AG10803 (cell line): ENCODE results near the gene TENT4B.

Source experiments
- DNase-seq: peaks from one replicate; pipeline ENCODE4 v3.0.0; 2010; ENCODE audit warnings: low read depth
- H3K4me3 ChIP-seq: 2 replicates; pipeline ENCODE4 v1.5.1; 2011; ENCODE audit warnings: mild to moderate bottlenecking, low read length, control low read depth
- TF ChIP-seq, protein P1 (sequence below): conservative IDR thresholded peaks from 2 replicates; pipeline ENCODE4 v1.5.1; 2011; ENCODE audit warnings: mild to moderate bottlenecking, low read length, control low read depth, inconsistent platforms

TENT4B gene

DNA sequence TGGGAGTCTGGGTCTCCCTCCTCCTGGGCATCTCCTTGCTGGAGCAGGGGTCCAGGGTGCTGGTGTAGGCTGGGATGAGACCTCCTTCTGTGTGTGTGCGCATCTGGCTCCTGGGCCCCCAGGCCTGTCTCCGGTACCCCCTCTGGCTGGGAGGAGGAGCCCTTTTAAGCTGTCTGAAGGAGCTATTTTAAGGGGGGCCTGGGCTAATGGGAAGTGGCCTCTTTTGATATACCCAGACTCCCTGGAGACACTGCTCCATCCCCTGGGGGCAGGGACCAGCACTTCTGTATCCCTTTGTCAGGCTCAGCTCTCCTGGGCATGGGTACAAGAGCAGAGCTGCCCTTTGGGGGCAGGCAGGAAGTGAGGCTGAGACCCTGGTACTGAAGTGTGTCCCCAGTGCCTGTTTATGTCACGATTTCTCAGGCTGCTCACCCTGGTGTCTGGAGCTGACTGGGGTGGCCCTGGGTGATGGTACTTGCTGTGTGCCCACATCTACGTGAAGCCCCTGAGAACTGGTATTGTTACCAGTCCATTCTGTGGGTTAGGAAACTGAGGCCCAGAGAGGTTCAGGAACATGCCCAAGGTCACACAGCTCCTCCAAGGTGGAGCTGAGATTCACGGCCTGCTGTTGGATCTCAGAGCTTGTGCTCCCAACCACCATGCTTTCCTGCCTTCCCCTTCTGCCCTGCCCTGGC lies 119.7 kb downstream of the TENT4B start:
- H3K4me3 ChIP-seq, result no peak overlapping the region
- no peak for DNase-seq
- TF ChIP-seq, protein P1, sequence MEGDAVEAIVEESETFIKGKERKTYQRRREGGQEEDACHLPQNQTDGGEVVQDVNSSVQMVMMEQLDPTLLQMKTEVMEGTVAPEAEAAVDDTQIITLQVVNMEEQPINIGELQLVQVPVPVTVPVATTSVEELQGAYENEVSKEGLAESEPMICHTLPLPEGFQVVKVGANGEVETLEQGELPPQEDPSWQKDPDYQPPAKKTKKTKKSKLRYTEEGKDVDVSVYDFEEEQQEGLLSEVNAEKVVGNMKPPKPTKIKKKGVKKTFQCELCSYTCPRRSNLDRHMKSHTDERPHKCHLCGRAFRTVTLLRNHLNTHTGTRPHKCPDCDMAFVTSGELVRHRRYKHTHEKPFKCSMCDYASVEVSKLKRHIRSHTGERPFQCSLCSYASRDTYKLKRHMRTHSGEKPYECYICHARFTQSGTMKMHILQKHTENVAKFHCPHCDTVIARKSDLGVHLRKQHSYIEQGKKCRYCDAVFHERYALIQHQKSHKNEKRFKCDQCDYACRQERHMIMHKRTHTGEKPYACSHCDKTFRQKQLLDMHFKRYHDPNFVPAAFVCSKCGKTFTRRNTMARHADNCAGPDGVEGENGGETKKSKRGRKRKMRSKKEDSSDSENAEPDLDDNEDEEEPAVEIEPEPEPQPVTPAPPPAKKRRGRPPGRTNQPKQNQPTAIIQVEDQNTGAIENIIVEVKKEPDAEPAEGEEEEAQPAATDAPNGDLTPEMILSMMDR, result no peak

DNA sequence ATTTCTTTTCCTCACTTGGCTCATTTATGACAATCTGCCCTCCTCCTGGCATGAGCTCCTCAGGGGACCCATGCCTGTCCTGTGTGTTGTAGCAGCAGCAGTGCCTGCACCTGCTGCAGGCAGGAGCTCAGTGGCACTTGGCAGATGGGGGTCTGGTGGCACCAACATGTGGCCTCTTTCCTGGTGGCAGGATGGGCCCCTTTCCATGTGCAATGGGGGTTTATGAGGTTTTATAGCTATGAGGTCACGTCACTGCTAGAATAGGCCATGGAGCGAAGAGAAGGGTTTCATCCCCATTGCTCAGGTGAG lies 120.2 kb downstream of the TENT4B start:
- DNase-seq, result no peak
- TF ChIP-seq, protein P1, result no peak

DNA sequence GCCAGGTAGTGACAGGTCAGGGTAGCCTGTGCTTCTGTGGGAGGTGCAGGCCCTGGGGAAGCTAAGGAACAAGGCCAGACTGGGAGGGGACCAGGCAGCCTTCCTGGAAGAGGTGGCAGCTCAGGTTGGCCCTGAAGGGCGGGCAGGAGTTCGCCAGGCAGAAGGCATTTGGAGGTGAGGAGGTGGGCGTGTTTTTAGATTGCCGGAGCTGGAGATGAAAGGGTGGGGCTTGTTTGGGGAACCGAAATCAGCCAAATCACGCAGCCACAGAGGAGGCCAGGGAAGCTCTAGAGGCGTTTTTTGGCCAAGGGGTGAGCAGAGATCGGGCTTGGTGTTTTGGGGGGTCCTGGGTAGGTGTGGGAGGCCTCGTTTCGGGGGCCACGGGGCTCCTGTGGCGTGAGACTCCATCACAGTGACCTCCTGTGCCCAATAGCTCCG lies 120.8 kb downstream of the TENT4B start:
- DNase-seq, result no peak
- H3K4me3 ChIP-seq, result no peak overlapping the region
- TF ChIP-seq, protein P1, result no peak

More for the DNA sequence above, 120.2 kb downstream of the TENT4B start:
- H3K4me3 ChIP-seq, result no peak overlapping the region

DNA sequence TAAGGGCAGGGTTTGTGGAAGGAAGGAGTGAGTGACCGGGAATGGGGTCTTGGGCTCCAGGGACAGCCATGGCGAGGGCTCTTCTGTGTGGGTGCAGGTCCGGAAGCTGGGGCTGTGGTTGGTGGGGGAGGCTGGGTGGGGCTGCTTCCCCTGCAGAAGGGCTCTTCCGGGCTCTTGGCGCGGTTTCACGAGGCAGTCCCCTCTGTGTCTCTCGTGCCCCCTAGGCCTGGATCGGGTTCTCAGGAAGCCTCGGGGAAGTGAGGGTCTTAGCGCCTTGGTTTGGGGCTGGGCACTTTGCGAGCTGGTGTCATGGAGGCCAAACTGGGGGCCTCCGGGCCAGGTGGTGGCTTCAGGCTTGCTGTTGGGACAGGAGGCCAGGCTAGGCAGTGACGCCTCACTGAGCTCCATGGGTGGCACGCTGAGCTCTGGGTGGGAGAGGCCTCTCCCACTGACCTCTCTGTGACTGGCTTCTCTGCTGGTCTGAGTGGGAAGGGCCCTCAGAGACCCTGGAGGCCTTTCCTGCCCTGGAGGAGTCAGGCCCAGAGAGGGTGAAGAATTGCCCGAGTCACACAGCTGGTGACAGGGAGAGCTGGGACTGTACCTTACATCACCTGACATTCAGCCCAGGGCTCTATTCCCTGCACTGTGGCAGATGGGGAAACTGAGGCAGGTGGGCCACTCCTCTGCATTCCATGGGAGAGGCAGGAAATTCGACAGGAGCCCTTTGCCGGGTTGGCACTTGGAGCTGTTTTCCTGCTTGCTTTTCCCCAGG lies 121.4 kb downstream of the TENT4B start:
- TF ChIP-seq, protein P1, result no peak
- DNase-seq, result no peak
- no peak overlapping the region for H3K4me3 ChIP-seq

DNA sequence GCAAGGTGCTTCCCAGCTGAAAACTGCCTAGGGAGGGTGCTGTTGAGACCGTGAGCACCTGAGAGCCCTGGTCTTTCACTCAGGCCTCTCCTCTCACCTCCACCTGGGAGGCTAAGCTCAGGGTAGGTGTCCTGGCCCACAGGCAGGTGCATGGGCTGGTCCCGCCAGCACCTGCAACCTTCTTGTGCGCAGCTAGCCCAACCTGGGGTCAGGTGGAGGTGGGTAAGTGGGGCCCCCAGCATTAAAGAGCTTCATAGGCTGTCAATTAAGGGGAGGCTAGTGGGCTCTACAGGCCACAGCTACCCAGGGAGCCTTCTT lies 122.0 kb downstream of the TENT4B start:
- no peak overlapping the region for H3K4me3 ChIP-seq
- TF ChIP-seq, protein P1, result no peak

DNA sequence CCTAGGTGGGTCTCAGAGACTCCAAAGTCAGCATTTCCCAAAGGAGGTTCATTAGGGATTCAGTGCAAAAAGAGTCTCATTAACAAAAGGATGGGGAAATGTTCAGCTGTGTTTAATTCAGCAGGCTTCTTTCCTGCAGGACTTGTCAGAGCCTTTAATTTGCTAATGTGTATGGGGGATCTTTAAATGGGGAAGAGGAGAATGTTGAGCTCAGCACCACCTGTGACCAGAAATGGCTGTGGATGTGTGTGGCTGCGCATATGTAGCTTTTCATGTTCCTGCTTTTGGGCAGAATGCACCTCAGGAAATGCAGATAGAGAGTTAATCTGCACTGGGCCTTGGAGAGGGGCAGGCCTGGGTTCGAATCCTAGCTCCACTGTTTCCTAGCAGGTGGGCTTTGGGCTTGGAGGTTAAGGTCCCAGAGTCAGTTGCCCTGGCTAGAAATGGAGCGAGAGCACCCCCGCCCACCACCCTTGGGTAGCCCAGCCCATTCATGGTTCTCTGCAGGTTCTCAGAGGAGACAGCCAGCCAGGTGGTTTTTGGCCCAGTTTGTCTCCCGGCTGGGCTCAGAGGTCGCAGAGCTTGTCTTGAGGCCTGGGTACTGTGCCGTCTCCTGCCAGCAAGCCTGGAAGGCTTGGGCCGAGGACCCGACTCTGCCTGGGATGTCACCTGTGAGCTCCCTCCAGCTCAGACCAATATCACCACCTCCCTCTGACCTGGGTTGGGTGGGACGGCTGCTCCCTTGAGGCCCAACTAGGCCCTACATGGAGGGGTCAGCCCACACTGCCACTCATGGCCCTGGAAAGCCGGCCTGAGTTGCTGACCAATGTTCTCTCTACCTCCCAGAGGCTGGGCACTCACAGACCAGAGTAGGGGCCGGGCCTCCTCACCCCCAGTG lies 122.6 kb downstream of the TENT4B start:
- no peak for DNase-seq
- no peak overlapping the region for H3K4me3 ChIP-seq
- TF ChIP-seq, protein P1, result no peak

More for the DNA sequence above, 122.0 kb downstream of the TENT4B start:
- no peak for DNase-seq
